22Rv1 (cell line): ENCODE measurements around the gene LILRA5.

ENCODE experiments used
- H3K27ac ChIP-seq: fragments of 450-650 bp; 2 replicates; pipeline ENCODE4 v1.5.1; 2017
- ZFX ChIP-seq: fragments of 450-650 bp; IDR thresholded peaks from 2 replicates; pipeline ENCODE4 v1.6.1; 2017; ENCODE audit warnings: antibody characterized with exemption, borderline replicate concordance
- TF ChIP-seq, protein P1 (sequence below): fragments of 450-650 bp; IDR thresholded peaks from 2 replicates; pipeline ENCODE4 v1.5.1; 2017; ENCODE audit warnings: mild to moderate bottlenecking

Gene LILRA5

DNA sequence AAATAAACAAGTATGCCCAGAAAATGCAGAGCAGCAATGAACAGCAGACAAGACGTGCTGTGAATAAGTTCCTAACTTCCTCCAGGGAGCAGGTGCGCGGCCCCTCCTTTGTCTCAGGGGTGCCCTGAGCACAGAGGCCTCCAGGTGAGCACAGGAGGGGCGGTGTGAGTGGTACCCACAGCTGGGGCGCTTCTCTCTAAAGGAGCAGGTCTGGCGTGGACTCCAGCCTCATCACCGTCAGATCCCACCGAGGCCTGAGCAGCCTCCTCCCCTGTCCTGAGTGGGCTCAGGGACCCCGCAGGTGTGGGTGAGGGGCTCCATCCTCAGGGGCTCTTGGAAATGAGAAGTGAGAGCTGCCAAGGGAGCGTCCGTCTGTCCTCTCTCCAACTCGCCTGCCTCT, 3.2 kb downstream of the LILRA5 start:
- TF ChIP-seq ZFX: no peak
- TF ChIP-seq, protein P1, sequence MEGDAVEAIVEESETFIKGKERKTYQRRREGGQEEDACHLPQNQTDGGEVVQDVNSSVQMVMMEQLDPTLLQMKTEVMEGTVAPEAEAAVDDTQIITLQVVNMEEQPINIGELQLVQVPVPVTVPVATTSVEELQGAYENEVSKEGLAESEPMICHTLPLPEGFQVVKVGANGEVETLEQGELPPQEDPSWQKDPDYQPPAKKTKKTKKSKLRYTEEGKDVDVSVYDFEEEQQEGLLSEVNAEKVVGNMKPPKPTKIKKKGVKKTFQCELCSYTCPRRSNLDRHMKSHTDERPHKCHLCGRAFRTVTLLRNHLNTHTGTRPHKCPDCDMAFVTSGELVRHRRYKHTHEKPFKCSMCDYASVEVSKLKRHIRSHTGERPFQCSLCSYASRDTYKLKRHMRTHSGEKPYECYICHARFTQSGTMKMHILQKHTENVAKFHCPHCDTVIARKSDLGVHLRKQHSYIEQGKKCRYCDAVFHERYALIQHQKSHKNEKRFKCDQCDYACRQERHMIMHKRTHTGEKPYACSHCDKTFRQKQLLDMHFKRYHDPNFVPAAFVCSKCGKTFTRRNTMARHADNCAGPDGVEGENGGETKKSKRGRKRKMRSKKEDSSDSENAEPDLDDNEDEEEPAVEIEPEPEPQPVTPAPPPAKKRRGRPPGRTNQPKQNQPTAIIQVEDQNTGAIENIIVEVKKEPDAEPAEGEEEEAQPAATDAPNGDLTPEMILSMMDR: no peak
- no peak overlapping the region for H3K27ac ChIP-seq

DNA sequence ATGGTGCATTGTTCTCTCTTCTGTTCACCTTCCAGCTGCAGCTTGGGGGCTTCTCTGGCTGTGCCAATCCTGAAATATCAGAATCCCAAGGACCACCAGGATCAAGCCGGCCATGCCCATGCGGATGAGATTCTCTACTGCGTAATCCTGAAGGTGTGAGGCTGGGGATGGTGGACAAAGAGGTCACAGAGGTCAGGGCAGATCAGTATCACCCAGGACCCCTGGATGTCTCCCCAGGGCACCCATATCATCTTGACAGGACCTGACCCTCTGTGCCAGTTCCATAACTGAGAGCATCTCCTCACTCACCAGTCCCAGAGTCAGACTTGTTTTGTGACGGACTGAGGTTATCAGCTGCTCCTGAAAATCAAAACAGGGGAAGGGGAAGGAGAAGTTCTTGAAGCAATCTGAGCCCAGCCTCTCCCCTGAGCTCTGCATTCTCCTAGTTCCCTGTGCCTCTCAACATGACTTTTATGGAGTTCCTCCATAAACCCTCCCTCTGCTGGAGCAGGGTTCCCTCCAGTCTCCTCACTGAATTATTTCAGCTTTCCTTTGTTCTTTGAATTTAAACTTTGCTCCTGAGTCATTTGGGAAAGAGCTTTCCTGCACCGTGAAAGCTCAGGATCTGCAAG, 5.5 kb downstream of the LILRA5 start:
- TF ChIP-seq ZFX: no peak
- TF ChIP-seq, protein P1: no peak

DNA sequence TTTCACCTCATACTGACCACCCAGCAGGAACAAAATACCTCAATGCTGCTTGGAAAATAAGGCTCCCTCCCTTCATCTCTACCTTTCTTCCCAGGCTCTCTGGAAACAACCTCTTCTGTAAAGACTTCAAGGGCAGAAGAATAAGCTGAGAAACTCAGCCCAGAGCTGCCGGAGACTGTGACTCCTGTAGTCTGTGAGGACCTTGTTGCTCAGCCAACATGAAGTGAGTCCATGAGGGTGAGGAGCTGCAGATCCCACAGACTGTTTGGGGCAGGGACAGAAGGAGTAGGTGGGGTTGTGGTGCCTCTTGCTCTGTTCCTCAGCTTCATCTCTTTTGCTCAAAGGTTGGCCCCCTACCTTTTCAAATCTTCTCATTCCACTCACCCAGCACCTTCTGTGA, 7.8 kb downstream of the LILRA5 start:
- no peak overlapping the region for H3K27ac ChIP-seq
- TF ChIP-seq ZFX: no peak
- TF ChIP-seq, protein P1: no peak

More for the DNA sequence above, 5.5 kb downstream of the LILRA5 start:
- no peak overlapping the region for H3K27ac ChIP-seq

DNA sequence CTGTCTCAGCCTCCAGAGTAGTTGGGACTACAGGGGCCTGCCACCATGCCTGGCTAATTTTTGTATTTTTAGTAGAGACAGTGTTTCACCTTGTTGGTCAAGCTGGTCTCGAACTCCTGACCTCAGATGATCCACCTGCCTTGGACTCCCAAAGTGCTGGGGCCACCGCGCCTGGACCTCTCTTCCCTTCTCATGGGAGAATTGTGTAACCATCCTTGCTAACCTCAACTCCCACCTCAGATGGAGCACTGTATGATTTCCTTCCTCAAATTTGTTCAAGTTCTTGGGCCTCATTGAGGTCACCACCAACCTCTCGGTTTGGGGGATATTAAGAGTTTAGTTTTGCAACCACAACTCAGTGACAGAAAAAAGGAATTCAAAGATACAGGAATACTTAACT, 10.7 kb downstream of the LILRA5 start:
- no peak overlapping the region for H3K27ac ChIP-seq
- TF ChIP-seq, protein P1: no peak
- TF ChIP-seq ZFX: no peak

DNA sequence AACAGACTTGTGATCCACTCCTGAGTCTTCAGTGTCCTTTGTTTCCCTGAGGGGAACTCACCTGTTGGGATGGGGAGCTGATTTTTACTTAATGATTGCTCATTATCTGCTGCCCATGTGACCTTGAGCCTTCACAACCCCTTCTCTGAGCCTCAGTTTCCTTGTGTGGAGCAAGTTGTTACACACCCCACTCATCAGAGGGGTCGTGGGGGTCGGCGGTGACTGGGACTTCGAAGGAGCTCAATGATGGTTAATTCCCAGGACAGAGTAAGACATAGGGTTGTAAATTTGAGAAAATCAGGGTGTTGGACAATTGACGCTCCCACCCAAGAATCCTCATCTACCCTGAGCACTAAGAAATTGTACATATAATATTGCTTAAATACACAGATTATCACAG, 13.5 kb downstream of the LILRA5 start:
- H3K27ac ChIP-seq: no peak overlapping the region
- no peak for TF ChIP-seq ZFX
- TF ChIP-seq, protein P1: no peak

DNA sequence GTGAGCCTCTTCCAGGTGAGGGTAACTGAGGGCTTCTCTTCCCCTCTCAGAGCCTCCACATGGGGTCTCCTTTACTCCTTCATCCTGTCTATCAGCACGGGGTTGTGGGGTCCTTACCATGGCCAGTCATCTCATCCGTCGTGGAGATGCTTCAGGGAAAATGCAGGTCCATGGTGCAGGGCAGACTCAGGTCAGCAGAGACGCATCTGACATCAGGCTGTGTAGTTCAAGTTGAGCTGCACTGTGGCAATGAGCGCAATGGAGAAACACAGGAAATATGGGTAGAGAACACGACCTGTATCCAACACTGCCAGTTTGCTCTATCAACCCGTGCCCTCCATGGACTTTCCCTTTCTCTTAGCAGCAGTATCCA, 13.9 kb downstream of the LILRA5 start:
- no peak overlapping the region for H3K27ac ChIP-seq
- TF ChIP-seq, protein P1: no peak
- no peak for TF ChIP-seq ZFX

DNA sequence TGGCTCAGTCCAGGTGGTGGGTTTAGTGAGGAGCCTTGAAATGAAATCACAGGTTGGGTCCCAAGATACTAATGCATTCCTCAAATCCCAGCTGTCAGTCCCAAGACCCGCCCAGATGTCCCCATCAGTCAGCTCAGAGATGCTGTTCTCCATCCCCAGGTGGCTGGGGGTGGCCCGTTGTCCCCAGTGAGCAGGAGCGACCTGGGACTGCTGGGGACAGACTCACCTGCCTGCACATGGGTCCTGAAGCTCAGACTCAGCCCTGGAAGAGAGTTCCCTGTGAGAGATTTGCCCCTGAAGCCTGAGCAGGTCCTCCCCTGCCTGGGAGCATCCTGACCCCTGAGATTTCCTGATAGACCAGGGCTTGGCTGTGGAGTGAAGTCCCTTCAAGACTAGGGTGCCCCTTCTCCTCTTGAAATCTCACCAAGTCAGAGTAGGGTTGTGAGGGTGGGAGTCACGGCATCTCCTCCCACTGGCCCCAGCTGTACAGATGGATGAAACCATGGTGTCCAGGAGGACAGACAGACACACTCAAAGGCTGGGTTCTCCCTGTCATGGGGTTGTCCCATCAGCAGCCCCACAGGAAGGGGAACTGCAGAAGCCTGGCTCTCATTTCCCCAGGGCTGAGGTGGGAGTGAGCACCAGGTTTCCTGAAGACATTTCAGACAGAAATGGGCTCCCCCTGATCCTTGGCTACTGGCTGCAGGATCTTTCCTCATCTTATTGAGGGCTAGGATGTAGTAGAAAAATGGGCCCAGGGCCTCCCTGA, 14.4 kb downstream of the LILRA5 start:
- TF ChIP-seq, protein P1: no peak
- TF ChIP-seq ZFX: no peak
- H3K27ac ChIP-seq: no peak overlapping the region
